Activated T-cell treated with anti-CD3 and anti-CD28 coated beads, Interleukin-2, amount 50 U/mL, for 1 hour (primary cell): ENCODE measurements around the gene PCGF2.
A peak's percentile ranks its signal among the peaks of the same experiment; 100 is the strongest.

Source experiments
- DNase-seq: peaks from one replicate; pipeline ENCODE4 v3.0.0-alpha.2; 2020

The PCGF2 gene

DNA sequence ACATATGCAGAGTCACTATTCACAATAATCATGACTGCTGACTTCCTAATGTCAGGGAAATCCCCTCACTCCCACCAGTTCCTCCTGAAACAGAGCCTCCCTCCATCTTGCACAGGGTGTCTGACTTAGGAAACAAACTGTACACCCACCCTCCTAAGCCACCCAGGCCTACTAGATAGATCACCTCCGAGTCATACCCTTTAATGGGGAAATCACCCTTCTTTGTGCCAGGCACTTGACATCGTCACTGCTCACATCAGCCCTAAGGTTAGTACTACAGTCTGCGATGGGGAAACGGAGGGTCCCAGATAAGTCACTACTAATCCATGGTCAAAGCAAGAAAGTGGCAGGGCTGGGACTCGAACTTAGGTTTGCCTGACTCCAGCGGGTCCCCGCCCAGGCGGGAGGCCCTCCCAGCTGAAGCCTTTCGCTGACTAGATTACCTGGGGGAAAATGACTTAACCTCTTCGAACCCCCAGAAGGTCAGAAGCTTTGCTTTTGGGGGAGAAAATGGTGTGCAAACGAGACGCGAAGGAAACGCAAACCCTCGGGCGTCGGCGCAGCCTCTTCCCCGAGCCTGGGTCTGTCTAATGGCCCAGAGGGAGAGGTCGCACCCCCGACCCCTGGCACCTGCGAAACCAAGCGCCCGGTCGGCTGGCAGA lies 46.5 kb downstream of the PCGF2 start:
- peak; percentile 78 for DNase-seq

DNA sequence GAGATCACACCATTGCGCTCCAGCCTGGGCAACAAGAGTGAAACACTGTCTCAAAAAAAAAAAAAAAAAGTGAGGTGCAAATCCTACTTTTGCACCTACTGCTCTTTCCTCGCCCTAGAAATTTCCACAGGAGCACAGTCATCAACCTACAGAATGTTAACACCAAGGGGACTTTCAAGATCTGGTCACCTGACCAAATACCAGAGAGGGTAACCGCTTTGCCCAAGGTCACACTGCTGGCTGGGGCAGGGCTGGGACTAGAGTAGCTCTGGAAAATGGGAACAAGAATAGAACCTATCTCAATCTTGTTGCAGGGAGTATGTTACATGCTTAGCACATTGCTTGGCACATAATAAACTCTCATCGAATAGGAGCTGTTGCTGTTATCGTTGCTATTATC lies 49.4 kb downstream of the PCGF2 start:
- DNase-seq = no peak

DNA sequence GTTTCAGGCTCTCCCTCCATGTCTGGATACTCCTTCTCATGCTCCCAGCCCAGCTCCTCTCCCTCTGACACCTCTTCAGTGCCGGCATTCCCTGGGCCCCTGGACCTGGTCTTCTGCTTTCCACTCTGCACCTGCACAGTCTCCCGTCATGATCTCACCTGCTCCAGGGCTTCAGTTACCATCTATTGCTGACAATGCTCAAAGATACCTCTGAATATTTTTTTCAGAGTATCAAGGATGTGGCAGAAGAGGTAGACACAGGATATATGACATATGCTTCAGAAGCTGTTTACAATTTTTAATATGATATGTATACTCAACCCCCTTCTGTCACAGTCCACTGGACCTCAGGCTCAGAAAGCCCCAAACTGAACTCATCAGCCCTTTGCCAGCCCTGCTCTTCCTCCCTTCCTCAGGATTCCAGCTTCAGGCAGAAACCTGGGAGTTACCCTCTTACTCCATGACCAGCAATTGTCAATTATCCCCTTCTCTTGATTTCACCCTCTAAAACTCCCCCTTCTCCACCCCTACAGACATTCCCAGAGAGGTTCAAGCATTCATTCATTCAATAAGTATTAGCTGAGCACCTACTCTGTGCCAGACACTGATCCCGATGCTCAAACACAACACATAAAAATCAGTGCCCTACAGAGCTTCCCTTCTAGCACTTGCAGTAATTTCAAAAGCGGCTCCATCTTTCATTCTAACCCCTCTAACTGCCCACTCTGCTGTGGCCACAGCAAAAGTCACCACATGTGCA lies 50.9 kb downstream of the PCGF2 start:
- no peak for DNase-seq

DNA sequence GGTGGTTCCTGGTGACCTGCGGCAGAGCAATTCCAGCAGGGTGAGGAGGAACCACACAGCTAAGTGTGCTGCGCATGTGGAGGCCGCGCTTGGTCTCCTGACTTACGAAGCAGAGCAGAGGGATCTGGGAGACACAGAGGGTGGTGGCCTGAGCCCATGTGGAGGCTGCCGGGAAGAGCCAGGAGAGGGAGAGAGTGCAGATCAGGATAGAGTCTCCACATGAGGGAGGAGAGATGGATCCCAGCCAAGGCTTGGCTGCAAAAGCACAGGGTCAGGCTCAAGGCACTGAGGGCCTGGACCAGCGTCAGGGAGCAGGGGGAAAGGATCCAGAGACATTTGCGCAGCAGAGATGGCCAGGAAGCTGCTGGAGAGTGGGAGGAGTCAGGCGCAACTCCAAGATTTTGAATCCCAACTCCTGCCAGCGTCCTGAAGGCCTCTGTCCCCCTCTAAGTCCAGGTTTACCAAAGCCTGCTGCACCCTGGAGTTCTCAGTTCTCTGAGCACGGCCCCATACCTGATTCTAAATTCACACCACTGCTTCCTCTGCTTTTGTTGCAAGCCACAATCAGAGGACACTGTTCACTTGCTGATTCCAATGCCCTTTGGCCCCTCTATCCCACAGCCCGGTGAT lies 54.3 kb downstream of the PCGF2 start:
- DNase-seq = no peak

DNA sequence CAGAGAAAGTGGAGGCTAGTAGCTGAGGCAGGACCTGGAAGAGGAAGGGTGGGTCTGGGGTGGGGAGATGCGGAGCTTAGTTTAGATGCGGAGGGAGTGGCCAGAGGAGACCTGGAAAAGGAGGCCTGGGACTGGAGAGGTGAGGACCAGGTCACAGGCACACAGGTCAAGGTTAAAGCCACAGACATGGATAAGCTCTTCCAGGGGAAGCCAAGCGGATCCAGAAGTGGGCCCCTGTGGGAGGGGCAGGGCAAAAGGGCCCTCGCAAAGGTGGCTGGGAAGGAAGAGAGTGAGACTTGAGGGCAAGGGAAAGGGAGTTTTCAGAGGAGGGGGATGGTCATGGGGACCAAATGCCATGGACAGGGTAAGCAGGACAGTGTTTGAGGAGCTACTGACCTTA lies 57.0 kb downstream of the PCGF2 start:
- no peak for DNase-seq

DNA sequence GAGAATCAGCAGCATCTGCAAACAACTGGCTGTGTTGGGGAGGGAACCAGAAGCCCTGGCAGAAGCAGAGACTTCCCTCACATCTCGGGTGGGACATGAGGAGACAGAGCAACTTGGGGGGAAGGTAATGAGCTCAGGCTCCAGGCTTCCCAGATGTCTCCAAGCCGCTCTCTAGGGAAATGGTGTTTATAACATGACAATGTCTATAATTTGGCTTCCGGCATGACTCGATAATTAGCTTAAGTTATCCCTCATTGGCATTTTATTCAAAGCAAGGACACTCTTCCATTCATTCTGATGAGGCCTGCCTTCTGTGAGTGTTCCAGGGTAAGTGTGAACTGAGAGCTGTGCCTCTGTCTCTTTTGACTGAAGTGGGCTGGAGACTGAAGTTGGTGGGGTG lies 57.8 kb downstream of the PCGF2 start:
- no peak for DNase-seq

DNA sequence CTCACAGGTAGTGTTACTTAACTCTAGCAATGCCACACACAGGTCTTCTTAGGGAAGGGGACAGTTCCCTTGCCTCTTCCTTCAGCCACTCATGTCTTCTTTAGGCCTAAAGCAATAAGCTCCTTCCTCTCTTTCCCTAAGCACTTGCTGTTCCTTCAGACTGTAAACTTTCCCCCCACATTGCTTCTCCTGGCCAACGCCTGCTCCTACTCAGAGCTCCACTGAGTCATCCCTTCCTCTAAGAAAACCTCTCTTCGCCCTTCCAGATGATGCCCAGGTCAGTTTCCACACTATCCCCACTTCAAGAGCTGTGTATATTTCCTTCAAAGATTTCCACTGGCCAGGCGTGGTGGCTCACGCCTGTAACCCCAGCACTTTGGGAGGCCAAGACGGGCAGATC lies 60.9 kb downstream of the PCGF2 start:
- DNase-seq = no peak

DNA sequence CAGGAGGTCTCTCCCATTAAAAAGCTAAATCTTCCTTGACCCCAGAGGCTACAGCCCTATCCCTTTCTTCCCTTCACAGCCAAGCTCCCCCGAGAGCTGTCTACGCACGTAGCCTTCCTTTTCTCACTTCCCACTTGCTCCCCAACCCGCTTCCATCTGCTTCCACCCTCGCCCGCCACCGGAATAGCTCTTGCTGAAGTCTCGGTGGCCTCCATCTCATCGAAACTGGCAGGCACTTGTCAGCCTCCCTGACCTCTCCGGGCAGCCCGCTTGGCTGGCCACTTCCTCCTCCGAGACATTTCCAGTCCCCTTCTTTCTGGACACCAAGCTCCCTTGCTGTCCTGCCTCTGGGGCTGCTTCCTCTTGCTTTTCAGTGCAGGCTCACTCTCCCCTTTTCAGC lies 62.6 kb downstream of the PCGF2 start:
- no peak for DNase-seq
